ENCODE data around the gene NGEF.

DNA sequence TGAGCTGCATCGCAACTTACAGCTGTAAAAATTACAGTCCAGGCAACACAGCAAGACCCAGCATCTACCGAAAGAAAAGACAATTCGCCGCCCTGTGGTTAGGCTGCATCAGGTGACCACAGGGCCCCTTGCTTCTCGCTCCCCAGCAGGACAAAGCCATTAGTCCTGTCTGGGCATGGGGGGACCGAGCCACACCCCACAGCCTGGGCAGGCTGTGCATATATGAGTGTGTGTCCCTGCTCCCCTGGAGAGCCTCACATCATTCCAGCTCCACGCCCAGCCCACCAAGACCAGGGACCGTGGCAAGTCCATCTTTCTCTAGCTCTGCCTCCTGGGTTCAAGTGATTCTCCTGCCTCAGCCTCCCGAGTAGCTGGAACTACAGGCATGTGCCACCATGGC is 109.1 kb downstream of the NGEF start:
- TF ChIP-seq POLR2A (IDR thresholded peaks at IDR 0.05): no peak
- TF ChIP-seq, protein P1, sequence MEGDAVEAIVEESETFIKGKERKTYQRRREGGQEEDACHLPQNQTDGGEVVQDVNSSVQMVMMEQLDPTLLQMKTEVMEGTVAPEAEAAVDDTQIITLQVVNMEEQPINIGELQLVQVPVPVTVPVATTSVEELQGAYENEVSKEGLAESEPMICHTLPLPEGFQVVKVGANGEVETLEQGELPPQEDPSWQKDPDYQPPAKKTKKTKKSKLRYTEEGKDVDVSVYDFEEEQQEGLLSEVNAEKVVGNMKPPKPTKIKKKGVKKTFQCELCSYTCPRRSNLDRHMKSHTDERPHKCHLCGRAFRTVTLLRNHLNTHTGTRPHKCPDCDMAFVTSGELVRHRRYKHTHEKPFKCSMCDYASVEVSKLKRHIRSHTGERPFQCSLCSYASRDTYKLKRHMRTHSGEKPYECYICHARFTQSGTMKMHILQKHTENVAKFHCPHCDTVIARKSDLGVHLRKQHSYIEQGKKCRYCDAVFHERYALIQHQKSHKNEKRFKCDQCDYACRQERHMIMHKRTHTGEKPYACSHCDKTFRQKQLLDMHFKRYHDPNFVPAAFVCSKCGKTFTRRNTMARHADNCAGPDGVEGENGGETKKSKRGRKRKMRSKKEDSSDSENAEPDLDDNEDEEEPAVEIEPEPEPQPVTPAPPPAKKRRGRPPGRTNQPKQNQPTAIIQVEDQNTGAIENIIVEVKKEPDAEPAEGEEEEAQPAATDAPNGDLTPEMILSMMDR (IDR thresholded peaks at IDR 0.05): no peak
